ENCODE data around the gene MED16.

- TF ChIP-seq CTCF (IDR thresholded peaks at IDR 0.05; ENCODE audit: borderline replicate concordance, extremely low read depth, low read length, poor library complexity, severe bottlenecking) (no peak), EZH2 (IDR thresholded peaks at IDR 0.05; ENCODE audit: borderline replicate concordance, low read depth, low read length, severe bottlenecking) (no peak)
These were observed 6.5 kb upstream of the MED16 start for GRCh38 chr19:899336-900042.
